Activated naive CD8-positive, alpha-beta T cell treated with anti-CD3 and anti-CD28 coated beads for 36 hours (primary cell): Measurements from ENCODE around the gene SRR. TPM values are rescaled to one million over a fixed set of nuclear protein-coding genes. Genes with fewer than 3 reads are reported as not detected.

Experiments
- DNase-seq: peaks from one replicate; pipeline ENCODE4 v3.0.0; 2021
- H3K27ac Mint-ChIP-seq: one replicate; pipeline ENCODE4 v1.8.0; 2022; ENCODE audit warnings: mild to moderate bottlenecking, moderate library complexity, mixed read lengths
- H3K27me3 Mint-ChIP-seq: one replicate; pipeline ENCODE4 v1.8.0; 2022; ENCODE audit warnings: mild to moderate bottlenecking, mixed read lengths
- H3K36me3 Mint-ChIP-seq: one replicate; pipeline ENCODE4 v1.8.0; 2021; ENCODE audit warnings: mild to moderate bottlenecking, mixed read lengths
- H3K4me1 Mint-ChIP-seq: one replicate; pipeline ENCODE4 v1.8.0; 2021; ENCODE audit warnings: mixed read lengths
- H3K4me3 Mint-ChIP-seq: one replicate; pipeline ENCODE4 v1.8.0; 2022; ENCODE audit warnings: mild to moderate bottlenecking, moderate library complexity, mixed read lengths
- H3K9me3 Mint-ChIP-seq: one replicate; pipeline ENCODE4 v1.8.0; 2022; ENCODE audit warnings: mixed read lengths
- total RNA-seq, 2 experiments: library from RNA; stranded (reverse); gene quantifications; one replicate each; pipeline ENCODE4 v1.2.3, GENCODE V29; 2021

Gene SRR
- total RNA-seq, 2 experiments from 2014 or later = 10.9 to 13.1 TPM

DNA sequence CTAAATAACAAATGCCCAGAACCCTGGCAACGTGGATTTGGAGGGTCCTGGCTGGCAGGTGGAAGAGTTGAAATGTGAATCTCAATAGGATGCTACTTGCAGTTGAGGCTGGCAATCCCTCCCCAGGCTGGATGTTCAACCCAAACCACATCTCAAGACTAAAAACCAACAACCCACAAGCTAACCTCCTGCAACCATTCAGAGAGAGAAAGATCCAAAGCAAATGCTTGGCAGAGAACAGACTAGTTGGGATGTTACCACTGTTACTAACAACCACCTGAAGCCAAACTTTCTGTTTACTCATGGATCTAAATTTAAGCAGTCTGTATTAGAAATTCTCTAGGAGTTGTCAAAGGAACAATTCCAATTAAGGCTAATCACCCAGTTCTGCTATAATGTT is 28.0 kb upstream of the SRR start:
- Mint-ChIP-seq H3K4me1 (peaks cover 52% of the 10 kb centered on the region), H3K9me3 (no peaks in the 10 kb centered on the region), H3K4me3 (no peak overlapping the region), H3K36me3 (peaks cover 59% of the 10 kb centered on the region), H3K27ac (peak overlapping the region; percentile 20), H3K27me3 (no peaks in the 10 kb centered on the region)
- DNase-seq = no peak

DNA sequence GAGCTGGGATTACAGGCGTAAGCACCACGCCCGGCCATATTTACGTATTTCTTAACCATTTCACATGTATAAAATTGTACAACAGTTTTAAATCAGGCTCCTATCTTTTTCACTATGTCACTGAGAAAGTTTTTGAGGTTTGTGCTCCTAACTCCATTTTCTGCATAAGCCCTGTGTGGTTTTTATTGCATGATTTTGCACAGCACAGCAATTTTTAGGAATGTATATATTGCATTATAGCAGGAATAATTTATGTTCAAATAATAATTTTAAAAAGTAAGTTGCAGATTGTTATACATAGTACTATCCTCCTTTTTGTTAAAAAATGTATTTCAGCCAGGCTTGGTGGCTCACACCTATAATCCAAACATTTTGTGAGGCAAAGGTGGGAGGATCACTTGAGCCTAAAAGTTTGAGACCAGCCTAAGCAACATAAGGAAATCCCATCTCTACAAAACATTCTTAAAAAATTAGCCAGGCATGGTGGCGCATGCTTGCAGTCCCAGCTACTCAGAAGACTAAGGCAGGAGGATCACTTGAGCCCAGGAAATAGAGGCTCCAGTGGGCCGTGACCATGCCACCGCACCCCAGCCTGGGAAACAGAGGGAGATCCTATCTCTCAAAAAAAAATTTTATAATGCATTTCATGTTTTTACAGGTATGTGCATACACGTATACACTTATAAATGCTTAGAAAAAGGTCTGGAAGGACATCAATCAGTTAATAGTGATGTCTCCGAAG is 26.1 kb upstream of the SRR start:
- DNase-seq = no peak
- H3K4me3 Mint-ChIP-seq = no peak overlapping the region
- H3K36me3 Mint-ChIP-seq = peaks cover 63% of the 10 kb centered on the region
- no peak overlapping the region for H3K27ac Mint-ChIP-seq
- no peaks in the 10 kb centered on the region for H3K9me3 Mint-ChIP-seq
- no peaks in the 10 kb centered on the region for H3K27me3 Mint-ChIP-seq
- H3K4me1 Mint-ChIP-seq = peaks cover 55% of the 10 kb centered on the region

DNA sequence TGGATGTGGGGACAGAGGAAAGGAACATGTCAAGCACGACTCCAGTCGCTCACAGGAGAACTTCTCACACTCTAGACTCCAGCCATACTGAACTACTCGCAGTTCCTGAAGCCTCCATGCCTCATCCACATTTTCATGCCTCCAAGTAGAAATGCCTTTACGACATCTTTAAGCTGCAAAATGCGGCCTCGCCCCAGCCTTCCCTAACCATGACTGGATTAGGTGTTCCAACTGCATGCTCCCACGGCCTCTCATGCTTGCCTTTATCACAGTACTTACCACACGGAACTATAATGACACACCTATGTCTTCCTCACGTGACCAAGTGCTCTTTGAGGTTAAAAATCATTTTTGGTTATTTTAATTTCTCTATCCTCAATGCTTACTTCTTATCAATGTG is 24.0 kb upstream of the SRR start:
- Mint-ChIP-seq H3K4me1 (peaks cover 50% of the 10 kb centered on the region), H3K27me3 (no peaks in the 10 kb centered on the region), H3K27ac (no peak overlapping the region), H3K36me3 (peaks cover 55% of the 10 kb centered on the region), H3K9me3 (no peaks in the 10 kb centered on the region), H3K4me3 (no peak overlapping the region)
- no peak for DNase-seq

DNA sequence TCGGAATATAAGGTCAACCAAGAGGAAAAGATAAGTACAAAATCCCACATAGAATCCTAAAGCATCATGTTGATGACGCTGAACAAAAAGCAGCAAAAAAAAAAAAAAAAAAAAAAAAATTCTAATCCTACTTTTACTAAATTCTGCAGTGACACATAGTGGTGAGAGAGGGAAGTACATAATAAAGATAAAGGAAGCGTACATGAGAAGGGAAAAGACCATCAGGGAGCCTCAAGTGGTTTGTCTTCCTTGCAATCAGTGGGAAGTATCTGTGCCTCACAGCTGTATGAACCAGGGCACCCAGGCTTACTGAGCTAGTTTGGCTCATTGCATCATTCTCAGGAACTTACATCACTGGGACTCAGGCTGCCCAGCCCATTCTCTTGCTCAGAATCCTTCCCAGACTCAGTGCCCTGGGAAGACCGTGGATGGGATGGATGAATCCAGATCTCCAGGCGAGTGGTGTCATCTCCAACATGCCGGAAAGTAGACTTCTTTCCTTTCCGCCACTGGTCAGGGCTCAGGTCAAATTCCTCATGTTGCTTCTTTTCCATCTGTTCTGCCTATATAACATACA is 21.4 kb upstream of the SRR start:
- no peak for DNase-seq
- Mint-ChIP-seq H3K4me3 (no peak overlapping the region), H3K27me3 (no peaks in the 10 kb centered on the region), H3K36me3 (peaks cover 36% of the 10 kb centered on the region), H3K9me3 (no peaks in the 10 kb centered on the region), H3K27ac (peak overlapping the region; percentile 57), H3K4me1 (peaks cover 33% of the 10 kb centered on the region)

DNA sequence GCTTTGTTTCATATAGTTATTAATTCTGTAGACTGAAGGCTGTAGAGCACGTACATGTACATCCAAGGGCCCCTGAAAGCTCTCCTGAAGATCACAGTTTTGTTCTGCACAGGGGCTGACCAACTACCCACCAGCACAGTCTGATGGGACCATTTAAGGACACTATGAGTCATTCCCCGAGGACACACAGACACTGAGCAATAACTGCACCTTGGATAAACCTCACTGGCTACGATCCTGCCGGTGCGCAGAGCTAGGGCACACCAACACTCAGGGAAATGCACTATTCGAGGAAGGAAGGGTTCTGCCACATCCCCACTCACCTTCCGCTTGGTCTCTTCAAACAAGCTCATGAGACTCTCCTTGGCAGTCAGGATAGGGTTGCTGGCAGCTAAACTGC is 20.4 kb upstream of the SRR start:
- Mint-ChIP-seq H3K4me3 (no peak overlapping the region), H3K9me3 (no peaks in the 10 kb centered on the region), H3K27ac (no peak overlapping the region), H3K27me3 (no peaks in the 10 kb centered on the region), H3K36me3 (peaks cover 37% of the 10 kb centered on the region), H3K4me1 (peaks cover 33% of the 10 kb centered on the region)
- no peak for DNase-seq

DNA sequence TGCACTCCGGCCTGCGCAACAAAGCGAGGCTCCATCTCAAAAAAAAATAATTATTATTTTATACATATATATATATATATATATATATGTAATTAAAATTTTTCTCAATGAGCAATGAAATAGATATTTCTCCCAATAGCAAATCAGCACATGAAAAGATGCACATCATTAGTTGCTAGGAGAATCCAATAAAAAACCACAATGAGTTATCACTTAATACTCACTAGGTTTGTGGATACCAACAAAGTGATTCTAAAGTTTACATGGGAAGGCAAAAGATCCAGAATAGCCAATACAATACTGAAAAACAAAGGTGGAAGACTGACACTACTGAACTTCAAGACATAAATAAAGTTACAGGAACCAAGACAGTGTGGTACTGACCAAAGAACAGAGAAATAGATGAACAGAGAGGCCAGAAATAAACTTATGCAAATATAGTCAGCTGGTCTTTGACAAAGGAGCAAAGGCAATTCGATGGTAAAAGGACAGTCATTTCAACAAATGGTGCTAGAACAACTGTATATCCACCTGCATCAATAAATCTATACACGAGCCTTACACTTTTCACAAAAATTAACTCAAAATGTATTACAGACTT is 13.8 kb upstream of the SRR start:
- Mint-ChIP-seq H3K27ac (no peak overlapping the region), H3K9me3 (no peaks in the 10 kb centered on the region), H3K4me1 (peaks cover 6% of the 10 kb centered on the region), H3K36me3 (peaks cover 30% of the 10 kb centered on the region), H3K4me3 (no peak overlapping the region), H3K27me3 (no peaks in the 10 kb centered on the region)
- no peak for DNase-seq

GRCh38 chr17:2292100-2292499 is 11.7 kb upstream of the SRR start:
- Mint-ChIP-seq H3K9me3 (no peaks in the 10 kb centered on the region), H3K36me3 (peaks cover 44% of the 10 kb centered on the region)

DNA sequence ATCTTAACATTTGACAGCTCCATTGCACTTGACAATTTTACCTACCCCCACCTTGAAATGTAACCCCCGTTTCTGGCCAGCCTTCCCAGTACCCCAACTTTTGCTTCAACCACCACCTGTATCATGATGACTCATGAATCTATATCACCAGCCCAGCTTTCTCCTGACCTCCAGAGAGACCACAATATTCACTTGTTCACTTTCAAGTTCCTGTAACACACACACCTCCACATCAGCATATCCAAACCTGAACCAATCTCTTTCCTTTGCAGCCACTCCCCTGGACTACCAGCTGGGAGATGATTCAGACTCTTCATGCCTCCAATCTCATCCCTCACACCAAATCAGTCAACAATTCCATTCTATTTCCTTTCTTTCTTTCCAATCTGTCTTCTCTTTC is 8.2 kb upstream of the SRR start:
- Mint-ChIP-seq H3K27ac (peak overlapping the region; percentile 62), H3K27me3 (no peaks in the 10 kb centered on the region), H3K4me1 (peaks cover 32% of the 10 kb centered on the region), H3K4me3 (peak overlapping the region; percentile 0), H3K9me3 (no peaks in the 10 kb centered on the region), H3K36me3 (peaks cover 55% of the 10 kb centered on the region)
- peak; percentile 25 for DNase-seq

More at GRCh38 chr17:2292100-2292499, 11.7 kb upstream of the SRR start:
- Mint-ChIP-seq H3K27me3 (no peaks in the 10 kb centered on the region), H3K4me3 (no peak overlapping the region), H3K27ac (peak overlapping the region; percentile 6), H3K4me1 (peaks cover 20% of the 10 kb centered on the region)
- no peak for DNase-seq

DNA sequence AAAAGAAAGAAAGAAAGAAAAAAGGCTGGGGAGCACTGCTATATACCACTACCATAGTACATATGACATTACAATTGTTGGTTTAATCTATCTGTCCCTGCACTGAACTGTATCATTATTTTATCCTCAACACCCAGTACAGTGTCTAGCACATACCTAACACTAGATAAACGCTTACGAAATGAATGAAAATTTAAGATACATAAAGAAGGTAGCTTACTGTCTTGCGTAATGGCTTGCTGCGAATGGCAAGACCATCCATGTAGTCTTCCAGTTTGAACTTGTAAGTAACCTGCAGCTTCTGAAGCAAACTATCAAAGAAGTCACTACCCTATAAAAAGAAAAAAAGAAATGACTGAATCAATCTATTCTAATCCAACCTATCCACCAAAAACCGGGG is 6.7 kb upstream of the SRR start:
- Mint-ChIP-seq H3K4me1 (peaks cover 39% of the 10 kb centered on the region), H3K9me3 (no peaks in the 10 kb centered on the region), H3K36me3 (peaks cover 46% of the 10 kb centered on the region), H3K27me3 (no peaks in the 10 kb centered on the region), H3K4me3 (no peak overlapping the region), H3K27ac (no peak overlapping the region)
- no peak for DNase-seq

DNA sequence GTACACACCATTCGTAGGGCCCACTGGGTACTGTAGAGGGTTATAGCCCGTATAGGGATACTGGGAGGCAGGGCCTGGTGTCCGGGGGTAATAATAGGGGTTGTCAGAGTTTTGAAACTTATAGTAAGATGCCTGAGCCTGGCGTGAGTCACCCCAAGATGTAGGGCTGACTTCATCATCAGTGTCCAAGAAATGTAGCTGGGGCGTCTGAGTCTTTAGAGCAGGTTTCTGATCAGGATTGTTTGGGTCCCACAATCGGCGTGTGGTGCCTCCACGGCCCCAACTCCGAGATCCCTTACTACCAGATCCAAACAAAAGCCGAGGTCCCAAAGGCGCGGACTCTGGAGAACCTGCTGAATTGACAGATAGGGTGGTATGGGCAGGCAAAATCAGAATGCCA is 4.6 kb upstream of the SRR start:
- Mint-ChIP-seq H3K9me3 (no peaks in the 10 kb centered on the region), H3K4me3 (no peak overlapping the region), H3K36me3 (peaks cover 39% of the 10 kb centered on the region), H3K4me1 (peaks cover 42% of the 10 kb centered on the region), H3K27me3 (no peaks in the 10 kb centered on the region), H3K27ac (no peak overlapping the region)
- no peak for DNase-seq

DNA sequence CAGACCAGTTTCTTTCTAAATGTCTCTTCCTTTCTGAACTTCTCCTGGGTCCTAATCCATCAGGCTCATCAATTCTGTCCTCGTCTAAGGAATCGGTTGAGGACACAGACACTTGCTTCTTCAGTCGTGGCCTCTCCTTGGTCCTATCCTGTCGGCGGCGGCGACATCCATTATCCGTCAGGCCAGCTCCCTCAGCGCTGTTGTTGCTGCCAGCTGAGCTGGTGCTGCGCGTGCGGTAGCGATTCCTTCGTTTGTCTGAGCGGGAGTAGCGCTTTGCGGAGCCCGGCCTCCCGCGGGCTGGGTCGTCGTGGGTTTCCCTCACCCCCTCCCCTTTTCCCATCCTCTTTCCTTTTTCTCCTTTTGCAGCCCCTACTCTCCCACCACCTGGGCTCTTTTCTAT is 4.0 kb upstream of the SRR start:
- H3K4me1 Mint-ChIP-seq = peaks cover 39% of the 10 kb centered on the region
- peaks cover 35% of the 10 kb centered on the region for H3K36me3 Mint-ChIP-seq
- DNase-seq = no peak
- H3K9me3 Mint-ChIP-seq = no peaks in the 10 kb centered on the region
- no peak overlapping the region for H3K4me3 Mint-ChIP-seq
- no peak overlapping the region for H3K27ac Mint-ChIP-seq
- H3K27me3 Mint-ChIP-seq = no peaks in the 10 kb centered on the region

- Mint-ChIP-seq H3K27me3 (no peaks in the 10 kb centered on the region), H3K9me3 (no peaks in the 10 kb centered on the region), H3K4me1 (peaks cover 30% of the 10 kb centered on the region), H3K4me3 (peak overlapping the region; percentile 88), H3K36me3 (peaks cover 27% of the 10 kb centered on the region), H3K27ac (peak overlapping the region; percentile 62)
- DNase-seq = no peak
These were observed 959 bp upstream of the SRR start for GRCh38 chr17:2302778-2303203.

DNA sequence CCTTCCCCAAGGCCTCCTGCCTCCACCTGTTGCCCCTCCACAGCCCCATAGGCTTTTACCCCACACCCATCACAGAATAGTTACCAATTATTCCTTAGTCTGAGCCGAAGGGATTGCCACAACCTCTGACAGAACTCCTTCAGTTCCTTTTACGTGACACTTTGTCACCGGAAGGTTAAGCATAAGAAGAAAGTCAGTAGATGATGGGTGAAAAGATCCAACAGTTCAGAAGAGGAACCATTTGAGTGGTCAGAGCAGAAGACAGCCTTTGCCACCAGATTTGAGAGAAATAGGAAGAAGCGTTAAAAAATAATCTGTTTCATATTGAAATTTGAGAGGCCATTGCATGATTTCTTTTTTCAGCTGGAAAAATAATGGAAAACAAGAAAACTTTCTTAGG is 1.2 kb downstream of the SRR start:
- no peak for DNase-seq
- H3K4me3 Mint-ChIP-seq = peak overlapping the region; percentile 71
- H3K9me3 Mint-ChIP-seq = no peaks in the 10 kb centered on the region
- peaks cover 26% of the 10 kb centered on the region for H3K36me3 Mint-ChIP-seq
- peaks cover 31% of the 10 kb centered on the region for H3K4me1 Mint-ChIP-seq
- peak overlapping the region; percentile 54 for H3K27ac Mint-ChIP-seq
- no peaks in the 10 kb centered on the region for H3K27me3 Mint-ChIP-seq

GRCh38 chr17:2309338-2310154 is 5.8 kb downstream of the SRR start:
- no peak for DNase-seq
- no peak overlapping the region for H3K27ac Mint-ChIP-seq
- H3K9me3 Mint-ChIP-seq = no peaks in the 10 kb centered on the region
- no peak overlapping the region for H3K4me3 Mint-ChIP-seq
- no peaks in the 10 kb centered on the region for H3K27me3 Mint-ChIP-seq
- H3K36me3 Mint-ChIP-seq = peaks cover 20% of the 10 kb centered on the region
- peaks cover 21% of the 10 kb centered on the region for H3K4me1 Mint-ChIP-seq

- H3K27me3 Mint-ChIP-seq = no peaks in the 10 kb centered on the region
- no peak for DNase-seq
- peaks cover 3% of the 10 kb centered on the region for H3K36me3 Mint-ChIP-seq
- H3K4me3 Mint-ChIP-seq = no peak overlapping the region
- H3K27ac Mint-ChIP-seq = no peak overlapping the region
- H3K4me1 Mint-ChIP-seq = peaks cover 7% of the 10 kb centered on the region
- no peaks in the 10 kb centered on the region for H3K9me3 Mint-ChIP-seq
These were observed 9.0 kb downstream of the SRR start for GRCh38 chr17:2312736-2313135.
